ENCODE data around the gene HBE1. TPM values are rescaled to one million over a fixed set of nuclear protein-coding genes. Genes with fewer than 3 reads are reported as not detected.

Gene HBE1
- total and polyA plus RNA-seq, 2 of the 8 experiments (the other 6 are each of a cell fraction or from before 2014, with no cell fraction given) = 0.39 TPM; not detected in 1

- TF ChIP-seq JUND (IDR thresholded peaks at IDR 0.05; ENCODE audit: low read length) = no peak
These were observed 28.7 kb upstream of the HBE1 start (continued) for GRCh38 chr11:5298451-5298850.

Measured in H1 (cell line).